ENCODE measurements around the gene SETD3. TPM values are rescaled to one million over a fixed set of nuclear protein-coding genes. Genes with fewer than 3 reads are reported as not detected.

SETD3 gene
- total and polyA plus RNA-seq, 2 donors: 39.0 to 83.6 TPM

DNA sequence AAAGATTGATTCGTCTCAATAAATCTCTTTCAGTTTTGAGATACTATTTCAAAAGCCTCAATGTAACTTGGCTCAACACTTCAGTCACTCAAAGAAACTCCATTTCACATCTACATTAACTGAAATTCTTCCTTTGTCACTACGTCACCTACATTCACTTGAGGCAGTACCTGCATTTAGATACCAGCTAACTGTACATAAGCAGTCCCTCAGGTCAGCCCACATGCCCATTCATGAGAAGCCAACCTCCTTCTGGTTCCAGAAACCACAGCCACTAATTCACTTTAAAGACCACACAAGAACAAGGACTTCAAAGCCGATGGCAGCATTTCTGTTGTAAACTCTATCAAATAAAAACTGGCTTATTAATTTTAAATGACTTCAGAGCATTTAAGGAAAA is 43.0 kb downstream of the SETD3 start:
- DNase-seq (ENCODE audit: low read depth in 6 of 9, low spot score in 9 of 9): no peak
- Histone ChIP-seq H3K4me1 (ENCODE audit: control insufficient read depth in 2 of 2, insufficient read depth in 2 of 2, low read length in 2 of 2) (peaks cover 0 to 5% of the 10 kb centered on the region in 2 donors), H3K27me3 (ENCODE audit: control insufficient read depth in 2 of 2, insufficient read depth in 1 of 2, low read length in 1 of 2) (no peaks in the 10 kb centered on the region), H3K4me3 (ENCODE audit: low read length in 2 of 2) (no peak overlapping the region), H3K9me3 (ENCODE audit: control insufficient read depth in 2 of 2, insufficient read depth in 1 of 2, low read length in 1 of 2) (no peaks in the 10 kb centered on the region), H3K36me3 (ENCODE audit: control insufficient read depth in 2 of 2, insufficient read depth in 2 of 2, low read length in 1 of 2) (peaks cover 23 to 37% of the 10 kb centered on the region in 2 donors), H3K27ac (ENCODE audit: low read depth in 1 of 2, low read length in 1 of 2) (no peak overlapping the region)
- WGBS: 78% methylated on average over 3 of the region's 3 CpGs

DNA sequence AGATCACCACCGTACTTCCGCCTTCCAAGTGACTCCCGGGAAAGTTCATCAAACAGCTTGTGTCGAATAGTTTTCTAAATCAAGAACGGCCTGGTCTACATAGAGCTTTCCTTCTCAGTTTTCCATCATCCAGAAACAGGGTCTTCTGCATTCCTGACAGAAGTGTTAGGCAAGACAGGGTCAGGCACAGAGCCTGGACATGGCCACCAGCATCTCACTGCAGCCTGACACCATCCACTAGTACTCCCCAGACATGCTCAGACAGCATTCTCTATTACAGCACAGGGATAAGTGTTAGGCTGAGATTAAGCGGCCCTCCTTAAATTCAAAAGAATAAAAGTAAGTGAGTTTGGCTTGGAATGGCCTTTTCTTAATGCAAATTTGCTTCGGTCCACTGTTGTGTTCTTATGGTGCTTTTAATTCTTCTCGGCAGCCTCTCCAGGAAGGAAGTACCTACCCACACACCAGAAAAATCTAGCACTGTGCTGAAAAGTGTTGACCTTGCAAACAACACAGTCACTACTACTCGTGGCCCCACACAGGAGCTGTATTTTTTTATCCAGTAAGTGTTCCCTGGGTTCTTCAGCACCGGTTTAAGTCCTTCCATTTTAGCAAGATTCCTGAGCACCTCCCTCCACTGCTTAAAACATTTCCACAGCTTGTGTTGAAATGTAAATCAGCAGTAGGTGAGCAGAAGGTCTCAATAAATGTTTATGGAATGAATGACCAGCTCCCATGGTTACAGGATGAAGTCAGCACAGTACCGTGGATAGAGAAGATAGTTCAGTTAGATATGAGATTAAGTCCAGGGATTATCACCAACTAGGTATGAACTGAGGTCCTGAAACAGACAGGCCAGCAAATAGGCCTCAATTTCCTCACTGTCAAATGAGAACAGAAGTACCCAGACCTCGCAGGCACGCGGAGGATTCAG is 44.1 kb downstream of the SETD3 start:
- Histone ChIP-seq H3K4me1 (ENCODE audit: control insufficient read depth in 2 of 2, insufficient read depth in 2 of 2, low read length in 2 of 2) (peaks cover 0 to 5% of the 10 kb centered on the region in 2 donors), H3K27ac (ENCODE audit: low read depth in 1 of 2, low read length in 1 of 2) (peak overlapping the region in 1 of 2 donors; percentile 25), H3K27me3 (ENCODE audit: control insufficient read depth in 2 of 2, insufficient read depth in 1 of 2, low read length in 1 of 2) (no peaks in the 10 kb centered on the region), H3K36me3 (ENCODE audit: control insufficient read depth in 2 of 2, insufficient read depth in 2 of 2, low read length in 1 of 2) (peaks cover 26 to 36% of the 10 kb centered on the region in 2 donors), H3K4me3 (ENCODE audit: low read length in 2 of 2) (no peak overlapping the region), H3K9me3 (ENCODE audit: control insufficient read depth in 2 of 2, insufficient read depth in 1 of 2, low read length in 1 of 2) (no peaks in the 10 kb centered on the region)
- 74% methylated on average over 14 of the region's 14 CpGs for WGBS
- peak in 2 of 9 donors; percentile 6 to 10 for DNase-seq (ENCODE audit: low read depth in 6 of 9, low spot score in 9 of 9)

- Histone ChIP-seq H3K36me3 (ENCODE audit: control insufficient read depth in 2 of 2, insufficient read depth in 2 of 2, low read length in 1 of 2) (peaks cover 21 to 28% of the 10 kb centered on the region in 2 donors), H3K27ac (ENCODE audit: low read depth in 1 of 2, low read length in 1 of 2) (no peak overlapping the region), H3K27me3 (ENCODE audit: control insufficient read depth in 2 of 2, insufficient read depth in 1 of 2, low read length in 1 of 2) (no peaks in the 10 kb centered on the region), H3K9me3 (ENCODE audit: control insufficient read depth in 2 of 2, insufficient read depth in 1 of 2, low read length in 1 of 2) (peaks cover 0 to 2% of the 10 kb centered on the region in 2 donors), H3K4me1 (ENCODE audit: control insufficient read depth in 2 of 2, insufficient read depth in 2 of 2, low read length in 2 of 2) (peaks cover 0 to 5% of the 10 kb centered on the region in 2 donors), H3K4me3 (ENCODE audit: low read length in 2 of 2) (no peak overlapping the region)
- 98% methylated on average over 4 of the region's 4 CpGs for WGBS
- DNase-seq (ENCODE audit: low read depth in 6 of 9, low spot score in 9 of 9): no peak
These were observed 45.3 kb downstream of the SETD3 start for GRCh38 chr14:99435327-99435726.

- H3K4me3 ChIP-seq (ENCODE audit: low read length in 2 of 2): no peak overlapping the region
- peaks cover 1 to 11% of the 10 kb centered on the region in 2 donors for H3K9me3 ChIP-seq (ENCODE audit: control insufficient read depth in 2 of 2, insufficient read depth in 1 of 2, low read length in 1 of 2)
- no peak overlapping the region for H3K27ac ChIP-seq (ENCODE audit: low read depth in 1 of 2, low read length in 1 of 2)
- H3K4me1 ChIP-seq (ENCODE audit: control insufficient read depth in 2 of 2, insufficient read depth in 2 of 2, low read length in 2 of 2): peaks cover 0 to 5% of the 10 kb centered on the region in 2 donors
- no peaks in the 10 kb centered on the region for H3K27me3 ChIP-seq (ENCODE audit: control insufficient read depth in 2 of 2, insufficient read depth in 1 of 2, low read length in 1 of 2)
- H3K36me3 ChIP-seq (ENCODE audit: control insufficient read depth in 2 of 2, insufficient read depth in 2 of 2, low read length in 1 of 2): peaks cover 29 to 32% of the 10 kb centered on the region in 2 donors
- DNase-seq (ENCODE audit: low read depth in 6 of 9, low spot score in 9 of 9): no peak
- 100% methylated on average over 1 of the region's 1 CpG for WGBS
These were observed 48.2 kb downstream of the SETD3 start for GRCh38 chr14:99432485-99432884.

- H3K27me3 ChIP-seq (ENCODE audit: control insufficient read depth in 2 of 2, insufficient read depth in 1 of 2, low read length in 1 of 2): no peaks in the 10 kb centered on the region
- peaks cover 1 to 11% of the 10 kb centered on the region in 2 donors for H3K9me3 ChIP-seq (ENCODE audit: control insufficient read depth in 2 of 2, insufficient read depth in 1 of 2, low read length in 1 of 2)
- WGBS: 95% methylated on average over 3 of the region's 3 CpGs
- peaks cover 26 to 27% of the 10 kb centered on the region in 2 donors for H3K36me3 ChIP-seq (ENCODE audit: control insufficient read depth in 2 of 2, insufficient read depth in 2 of 2, low read length in 1 of 2)
- no peak overlapping the region for H3K27ac ChIP-seq (ENCODE audit: low read depth in 1 of 2, low read length in 1 of 2)
- no peak overlapping the region for H3K4me3 ChIP-seq (ENCODE audit: low read length in 2 of 2)
- H3K4me1 ChIP-seq (ENCODE audit: control insufficient read depth in 2 of 2, insufficient read depth in 2 of 2, low read length in 2 of 2): peaks cover 0 to 1% of the 10 kb centered on the region in 2 donors
- no peak for DNase-seq (ENCODE audit: low read depth in 6 of 9, low spot score in 9 of 9)
These were observed 48.7 kb downstream of the SETD3 start for GRCh38 chr14:99431986-99432385.

DNA sequence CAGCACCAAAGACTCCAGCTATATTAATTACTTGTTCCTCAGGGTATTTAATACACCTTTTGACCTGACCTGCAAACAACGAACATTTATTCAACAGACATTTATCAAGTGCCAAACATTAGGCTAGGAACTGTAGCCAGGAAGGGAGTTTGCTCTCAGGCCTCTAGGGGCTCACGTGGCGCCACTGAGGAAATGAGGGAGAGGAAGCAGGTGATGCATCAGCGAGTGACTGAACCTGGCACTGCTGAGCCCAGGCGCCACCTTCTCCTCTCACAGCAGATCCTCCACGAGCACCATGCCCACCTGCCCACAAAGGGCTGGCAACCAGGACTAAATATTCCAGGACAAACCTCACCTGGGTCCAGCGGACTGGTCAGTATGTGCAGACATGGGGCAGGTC is 50.2 kb downstream of the SETD3 start:
- H3K27me3 ChIP-seq (ENCODE audit: control insufficient read depth in 2 of 2, insufficient read depth in 1 of 2, low read length in 1 of 2): no peaks in the 10 kb centered on the region
- peaks cover 23 to 26% of the 10 kb centered on the region in 2 donors for H3K36me3 ChIP-seq (ENCODE audit: control insufficient read depth in 2 of 2, insufficient read depth in 2 of 2, low read length in 1 of 2)
- H3K9me3 ChIP-seq (ENCODE audit: control insufficient read depth in 2 of 2, insufficient read depth in 1 of 2, low read length in 1 of 2): peaks cover 1 to 11% of the 10 kb centered on the region in 2 donors
- no peak overlapping the region for H3K4me3 ChIP-seq (ENCODE audit: low read length in 2 of 2)
- H3K4me1 ChIP-seq (ENCODE audit: control insufficient read depth in 2 of 2, insufficient read depth in 2 of 2, low read length in 2 of 2): peaks cover 0 to 6% of the 10 kb centered on the region in 2 donors
- DNase-seq (ENCODE audit: low read depth in 6 of 9, low spot score in 9 of 9): peak in 2 of 9 donors; percentile 17 to 28
- no peak overlapping the region for H3K27ac ChIP-seq (ENCODE audit: low read depth in 1 of 2, low read length in 1 of 2)
- 85% methylated on average over 7 of the region's 7 CpGs for WGBS

GRCh38 chr14:99427632-99428300 is 52.9 kb downstream of the SETD3 start:
- Histone ChIP-seq H3K27ac (ENCODE audit: low read depth in 1 of 2, low read length in 1 of 2) (no peak overlapping the region), H3K27me3 (ENCODE audit: control insufficient read depth in 2 of 2, insufficient read depth in 1 of 2, low read length in 1 of 2) (no peaks in the 10 kb centered on the region), H3K36me3 (ENCODE audit: control insufficient read depth in 2 of 2, insufficient read depth in 2 of 2, low read length in 1 of 2) (peaks cover 17 to 23% of the 10 kb centered on the region in 2 donors), H3K9me3 (ENCODE audit: control insufficient read depth in 2 of 2, insufficient read depth in 1 of 2, low read length in 1 of 2) (peaks cover 1 to 11% of the 10 kb centered on the region in 2 donors), H3K4me3 (ENCODE audit: low read length in 2 of 2) (no peak overlapping the region), H3K4me1 (ENCODE audit: control insufficient read depth in 2 of 2, insufficient read depth in 2 of 2, low read length in 2 of 2) (peaks cover 0 to 13% of the 10 kb centered on the region in 2 donors)
- WGBS: 96% methylated on average over 11 of the region's 11 CpGs
- no peak for DNase-seq (ENCODE audit: low read depth in 6 of 9, low spot score in 9 of 9)

- peaks cover 1 to 11% of the 10 kb centered on the region in 2 donors for H3K9me3 ChIP-seq (ENCODE audit: control insufficient read depth in 2 of 2, insufficient read depth in 1 of 2, low read length in 1 of 2)
- WGBS: 95% methylated on average over 12 of the region's 12 CpGs
- H3K36me3 ChIP-seq (ENCODE audit: control insufficient read depth in 2 of 2, insufficient read depth in 2 of 2, low read length in 1 of 2): peaks cover 17 to 20% of the 10 kb centered on the region in 2 donors
These were observed 53.8 kb downstream of the SETD3 start for GRCh38 chr14:99426813-99427346.

More at GRCh38 chr14:99426813-99427346, 53.8 kb downstream of the SETD3 start:
- H3K4me1 ChIP-seq (ENCODE audit: control insufficient read depth in 2 of 2, insufficient read depth in 2 of 2, low read length in 2 of 2): peaks cover 0 to 13% of the 10 kb centered on the region in 2 donors
- H3K4me3 ChIP-seq (ENCODE audit: low read length in 2 of 2): no peak overlapping the region
- DNase-seq (ENCODE audit: low read depth in 6 of 9, low spot score in 9 of 9): no peak
- H3K27me3 ChIP-seq (ENCODE audit: control insufficient read depth in 2 of 2, insufficient read depth in 1 of 2, low read length in 1 of 2): no peaks in the 10 kb centered on the region
- no peak overlapping the region for H3K27ac ChIP-seq (ENCODE audit: low read depth in 1 of 2, low read length in 1 of 2)
